Measurements from ENCODE around the gene ERBIN.
A peak's percentile ranks its signal among the peaks of the same experiment; 100 is the strongest.
"Not testable (repeated sequence)": the region's sequence is repeated elsewhere in the genome, so short reads cannot be mapped to it uniquely, and the experiment has no call there.

Gene ERBIN

GRCh38 chr5:65926276-65926783 lies at the start of gene ERBIN:
Gene ERBIN, plus strand, starts transcription at chr5:65926575. Its CDS starts 66,144 bp downstream, at chr5:65992719.
- Histone ChIP-seq H3K4me1 (ENCODE audit: insufficient read depth, low read length) (peaks cover 39% of the 10 kb centered on the region), H3K27me3 (ENCODE audit: insufficient read depth, low read length, poor library complexity) (no peaks in the 10 kb centered on the region), H3K27ac (ENCODE audit: low read length) (peak within 1 kb of the TSS; percentile 99), H2AFZ (ENCODE audit: low read depth, low read length) (peak within 1 kb of the TSS; percentile 76), H3K36me3 (ENCODE audit: insufficient read depth, low read length) (peaks cover 15% of the 10 kb centered on the region), H3K4me2 (ENCODE audit: insufficient read depth, low read length) (peak within 1 kb of the TSS; percentile 75), H3K9ac (ENCODE audit: low read depth, low read length) (peak within 1 kb of the TSS; percentile 91), H4K20me1 (ENCODE audit: insufficient read depth, low read length) (peaks cover 38% of the 10 kb centered on the region; the same call in 1 of the 2 replicates), H3K9me3 (ENCODE audit: insufficient read depth, low read length, severe bottlenecking) (no peaks in the 10 kb centered on the region), H3K4me3 (ENCODE audit: low read depth in 1 of 2, low read length in 2 of 2) (peak within 1 kb of the TSS; percentile 79 to 86), H3K79me2 (ENCODE audit: insufficient read depth, low read length) (peaks cover 71% of the 10 kb centered on the region)
- no peak for TF ChIP-seq CTCF (IDR thresholded peaks at IDR 0.05; ENCODE audit: borderline replicate concordance, extremely low read depth, low read length, poor library complexity, severe bottlenecking)
- no peak for TF ChIP-seq EZH2 (IDR thresholded peaks at IDR 0.05; ENCODE audit: borderline replicate concordance, low read depth, low read length, severe bottlenecking)
- DNase-seq (peak; percentile 90), ATAC-seq (ENCODE audit: insufficient read depth, low read depth) (peak; percentile 31)

- no peak overlapping the region for H3K4me3 ChIP-seq (ENCODE audit: low read depth in 1 of 2, low read length in 2 of 2)
- TF ChIP-seq CTCF (IDR thresholded peaks at IDR 0.05; ENCODE audit: borderline replicate concordance, extremely low read depth, low read length, poor library complexity, severe bottlenecking) (no peak), EZH2 (IDR thresholded peaks at IDR 0.05; ENCODE audit: borderline replicate concordance, low read depth, low read length, severe bottlenecking) (no peak)
- ATAC-seq (ENCODE audit: insufficient read depth, low read depth) (no peak), DNase-seq (no peak)
- H4K20me1 ChIP-seq (ENCODE audit: insufficient read depth, low read length): no peaks in the 10 kb centered on the region
- H3K36me3 ChIP-seq (ENCODE audit: insufficient read depth, low read length): no peaks in the 10 kb centered on the region
- no peak overlapping the region for H3K4me2 ChIP-seq (ENCODE audit: insufficient read depth, low read length)
- no peak overlapping the region for H3K9ac ChIP-seq (ENCODE audit: low read depth, low read length)
- no peaks in the 10 kb centered on the region for H3K4me1 ChIP-seq (ENCODE audit: insufficient read depth, low read length)
- no peak overlapping the region for H2AFZ ChIP-seq (ENCODE audit: low read depth, low read length)
- H3K27ac ChIP-seq (ENCODE audit: low read length): no peak overlapping the region
- no peaks in the 10 kb centered on the region for H3K79me2 ChIP-seq (ENCODE audit: insufficient read depth, low read length)
- H3K27me3 ChIP-seq (ENCODE audit: insufficient read depth, low read length, poor library complexity): no peaks in the 10 kb centered on the region
- H3K9me3 ChIP-seq (ENCODE audit: insufficient read depth, low read length, severe bottlenecking): no peaks in the 10 kb centered on the region
Measured at GRCh38 chr5:65876970-65877369, 49.4 kb upstream of the ERBIN start.

- not testable (repeated sequence) for H3K4me2 ChIP-seq (ENCODE audit: insufficient read depth, low read length); H3K27ac ChIP-seq (ENCODE audit: low read length); ATAC-seq (ENCODE audit: insufficient read depth, low read depth)
Measured at GRCh38 chr5:65879668-65880256, 46.6 kb upstream of the ERBIN start.

GRCh38 chr5:65880496-65881072 lies 45.8 kb upstream of the ERBIN start:
- no peak overlapping the region for H3K4me2 ChIP-seq (ENCODE audit: insufficient read depth, low read length)
- DNase-seq: no peak
- no peak for ATAC-seq (ENCODE audit: insufficient read depth, low read depth)
- no peaks in the 10 kb centered on the region for H3K36me3 ChIP-seq (ENCODE audit: insufficient read depth, low read length)
- H3K9me3 ChIP-seq (ENCODE audit: insufficient read depth, low read length, severe bottlenecking): no peaks in the 10 kb centered on the region
- no peak overlapping the region for H3K27ac ChIP-seq (ENCODE audit: low read length)
- no peak overlapping the region for H2AFZ ChIP-seq (ENCODE audit: low read depth, low read length)
- no peaks in the 10 kb centered on the region for H3K27me3 ChIP-seq (ENCODE audit: insufficient read depth, low read length, poor library complexity)
- H3K9ac ChIP-seq (ENCODE audit: low read depth, low read length): no peak overlapping the region
- no peaks in the 10 kb centered on the region for H4K20me1 ChIP-seq (ENCODE audit: insufficient read depth, low read length)
- H3K4me3 ChIP-seq (ENCODE audit: low read depth in 1 of 2, low read length in 2 of 2): no peak overlapping the region
- TF ChIP-seq CTCF (IDR thresholded peaks at IDR 0.05; ENCODE audit: borderline replicate concordance, extremely low read depth, low read length, poor library complexity, severe bottlenecking): no peak
- no peaks in the 10 kb centered on the region for H3K79me2 ChIP-seq (ENCODE audit: insufficient read depth, low read length)
- H3K4me1 ChIP-seq (ENCODE audit: insufficient read depth, low read length): no peaks in the 10 kb centered on the region

More at GRCh38 chr5:65879668-65880256, 46.6 kb upstream of the ERBIN start:
- not testable (repeated sequence) for H3K36me3 ChIP-seq (ENCODE audit: insufficient read depth, low read length); H3K79me2 ChIP-seq (ENCODE audit: insufficient read depth, low read length); H3K27me3 ChIP-seq (ENCODE audit: insufficient read depth, low read length, poor library complexity); H3K4me1 ChIP-seq (ENCODE audit: insufficient read depth, low read length); H3K9ac ChIP-seq (ENCODE audit: low read depth, low read length); DNase-seq; H3K4me3 ChIP-seq (ENCODE audit: low read depth in 1 of 2, low read length in 2 of 2); H2AFZ ChIP-seq (ENCODE audit: low read depth, low read length); H4K20me1 ChIP-seq (ENCODE audit: insufficient read depth, low read length); H3K9me3 ChIP-seq (ENCODE audit: insufficient read depth, low read length, severe bottlenecking)

Measured in DND-41 (cell line).